HepG2 (cell line): ENCODE results near the gene WSCD2. TPM values are rescaled to one million over a fixed set of nuclear protein-coding genes. Genes with fewer than 3 reads are reported as not detected.

Source experiments
- ATAC-seq: fragments of 200-7000 bp; cut with Tn5 transposase; 3 replicates; pipeline ENCODE4 v1.9.1; 2020; ENCODE audit warnings: mild to moderate bottlenecking, moderate library complexity
- BruUV-seq: library from RNA; stranded (reverse); fragments of 400-500 nt; replicated peaks from 2 replicates; lab custom pipeline; 2021; lab: Mats Ljungman, UMichigan
- CTCF ChIA-PET: fragments of 300-600 bp; formaldehyde crosslinking; extraction: SDS; loops from one replicate; lab custom pipeline; 2021; ENCODE audit warnings: low total read pairs, inconsistent platforms, low intra/inter-chr PET ratio; lab: Yijun Ruan, JAX
- POLR2A ChIA-PET: fragments of 350-600 bp; sonication (Branson Sonifier 250); formaldehyde crosslinking; loops from one replicate; lab custom pipeline; 2020; ENCODE audit warnings: antibody characterized with exemption, inconsistent platforms; lab: Yijun Ruan, JAX
- DNase-seq: peaks from one replicate; pipeline ENCODE4 v3.0.0-alpha.2; 2015; ENCODE audit warnings: low spot score
- FAIRE-seq: peaks from 3 replicates; lab custom pipeline; 2011; peaks lifted over from hg19 to GRCh38; lab: Jason Lieb, UNC
- H2AFZ ChIP-seq: one replicate; pipeline ENCODE4 v1.6.1; 2011; ENCODE audit warnings: low read length, inconsistent platforms
- H3K27ac ChIP-seq: fragments of 300-600 bp; 3 replicates; pipeline ENCODE4 v1.8.0; 2011; ENCODE audit warnings: mixed run types, mild to moderate bottlenecking, mixed read lengths, low read length, inconsistent platforms; ENCODE audit not compliant: insufficient read depth; ENCODE audit errors: extremely low read length
- H3K27me3 ChIP-seq, 2 experiments: fragments of 200-600 bp in 1 of 2; 2 replicates in 1 of 2; 3 replicates in 1 of 2; pipeline versions ENCODE4 v1.6.0 to v1.8.0; 2011; ENCODE audit warnings: low read length in 2 of 2, mild to moderate bottlenecking in 2 of 2, moderate library complexity in 2 of 2, inconsistent platforms in 1 of 2; ENCODE audit not compliant: insufficient read depth in 2 of 2, control insufficient read depth in 1 of 2
- H3K36me3 ChIP-seq, 2 experiments: fragments of 200-600 bp in 1 of 2; replicated peaks in 1 of 2; 2 replicates in 1 of 2; 3 replicates in 1 of 2; pipeline versions ENCODE4 v1.5.1 to v1.8.0; 2011; ENCODE audit warnings: low read length in 2 of 2, inconsistent platforms in 1 of 2; ENCODE audit not compliant: insufficient read depth in 2 of 2, control insufficient read depth in 1 of 2
- H3K4me1 ChIP-seq: 2 replicates; pipeline ENCODE4 v1.5.1; 2012; ENCODE audit warnings: low read length, inconsistent platforms; ENCODE audit not compliant: insufficient read depth
- H3K4me2 ChIP-seq: 2 replicates; pipeline ENCODE4 v1.6.0; 2011; ENCODE audit warnings: low read depth, low read length, inconsistent platforms
- H3K4me3 ChIP-seq, 3 experiments: fragments of 200-600 bp in 1 of 3; sonication (generic), shearing (Covaris generic) in 1 of 3; replicated peaks in 1 of 3; 2 replicates each; pipeline ENCODE4 v1.5.1; 2011 to 2016; ENCODE audit warnings: low read length in 3 of 3, inconsistent platforms in 2 of 3, low read depth in 2 of 3, mild to moderate bottlenecking in 2 of 3, control low read depth in 1 of 3, mixed read lengths in 1 of 3; ENCODE audit not compliant: insufficient read depth in 1 of 3
- H3K79me2 ChIP-seq: one replicate; pipeline ENCODE4 v1.6.1; 2011; ENCODE audit warnings: low read length, inconsistent platforms; ENCODE audit not compliant: insufficient read depth
- H3K9ac ChIP-seq: 2 replicates; pipeline ENCODE4 v1.6.0; 2011; ENCODE audit warnings: mild to moderate bottlenecking, low read depth, low read length, inconsistent platforms; ENCODE audit not compliant: insufficient read depth
- H3K9me3 ChIP-seq: 2 replicates; pipeline ENCODE4 v1.5.1; 2012; ENCODE audit warnings: mild to moderate bottlenecking, low read length
- H4K20me1 ChIP-seq: 2 replicates; pipeline ENCODE4 v1.6.0; 2011; ENCODE audit warnings: inconsistent platforms, mild to moderate bottlenecking, low read length, moderate library complexity; ENCODE audit not compliant: insufficient read depth
- REPIN1 ChIP-seq: sonication (generic); formaldehyde crosslinking; IDR thresholded peaks from 2 replicates; pipeline ENCODE4 v1.8.0; 2022; ENCODE audit warnings: missing genetic modification reagents, low read depth, mild to moderate bottlenecking, borderline replicate concordance
- RFXANK ChIP-seq: IDR thresholded peaks from 2 replicates; pipeline ENCODE4 v1.6.1; 2016
- STAG1 ChIP-seq: sonication (generic); formaldehyde crosslinking; IDR thresholded peaks from 2 replicates; pipeline ENCODE4 v1.4.0; 2020; ENCODE audit warnings: missing genetic modification reagents
- ZNF629 ChIP-seq: sonication (generic); formaldehyde crosslinking; conservative IDR thresholded peaks from 2 replicates; pipeline ENCODE4 v1.5.0; 2020; ENCODE audit warnings: missing genetic modification reagents
- WGBS: methylation state at CpG from one replicate; pipeline ENCODE4 v1.1.6; 2017; ENCODE audit warnings: low lambda C conversion rate; 5-methylcytosine and 5-hydroxymethylcytosine counted together
- in situ Hi-C: cut with HindIII; loops from 2 replicates; pipeline ENCODE4 v1.10.0; 2017; ENCODE audit warnings: low pct_unique_long_range_greater_than_20kb; ENCODE audit not compliant: extremely low pct_ligation_motif_present
- intact Hi-C: fragments of 100-400 bp; cut with micrococcal nuclease; formaldehyde crosslinking; loops from one replicate; pipeline ENCODE4 v1.10.0; 2022; ENCODE audit not compliant: unreplicated experiment
- polyA plus RNA-seq, 8 experiments: library from polyadenylated mRNA; depleted of rRNA in 3 of 8; stranded (reverse) in 7 of 8; unstranded in 1 of 8; fragments of >200 nt; fragmentation: Illumina TruSeq in 4 of 8; extraction: Trizol in 4 of 8; gene quantifications; 2 replicates each; pipeline versions ENCODE4 v1.2.1 to v1.2.3, GENCODE V29; 2011 to 2016; ENCODE audit warnings: low read depth in 4 of 8, missing spikeins in 1 of 8, mixed read lengths in 1 of 8; ENCODE audit not compliant: insufficient read depth in 1 of 8
- total RNA-seq, 5 experiments: library from RNA; depleted of rRNA; stranded (reverse); fragments of >200 nt; fragmentation: Illumina TruSeq; extraction: Trizol; gene quantifications; 2 replicates each; pipeline ENCODE4 v1.2.3, GENCODE V29; 2016; ENCODE audit warnings: low read depth in 1 of 5
- TF ChIP-seq, protein P1 (sequence below): sonication (generic); formaldehyde crosslinking; IDR thresholded peaks from 2 replicates; pipeline ENCODE4 v1.5.0; 2020; ENCODE audit warnings: mild to moderate bottlenecking, missing genetic modification reagents, moderate library complexity
- TF ChIP-seq, protein P2 (sequence below): sonication (generic); formaldehyde crosslinking; IDR thresholded peaks from 2 replicates; pipeline ENCODE4 v1.5.0; 2020; ENCODE audit warnings: missing genetic modification reagents

WSCD2 gene
- total and polyA plus RNA-seq, 2 of the 13 experiments (the other 11 are each of a cell fraction or from before 2014, with no cell fraction given) = not detected

DNA sequence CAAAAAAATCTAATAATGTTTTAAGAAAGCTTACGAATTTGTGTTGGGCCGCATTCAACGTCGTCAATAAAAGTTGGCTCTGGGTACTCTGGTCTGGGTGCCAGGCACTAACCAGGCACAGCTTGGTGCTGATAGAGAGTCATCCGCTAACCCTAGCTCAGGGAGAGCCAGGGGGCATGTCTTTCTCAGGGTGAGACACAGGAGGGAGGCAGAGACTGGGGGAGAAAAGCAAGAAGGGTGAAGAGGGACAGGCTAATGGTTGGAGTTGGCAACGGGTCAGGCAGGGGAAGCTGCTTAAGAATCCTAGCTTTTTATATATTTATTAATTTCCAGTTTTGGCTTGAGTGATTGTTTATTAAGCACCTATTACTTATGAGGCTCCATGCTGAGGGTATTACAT is 105.1 kb downstream of the WSCD2 start:
- peaks cover 0 to 9% of the 10 kb centered on the region in 2 experiments; a peak in 1 of 5 replicates for H3K27me3 ChIP-seq
- H3K9me3 ChIP-seq = no peaks in the 10 kb centered on the region
- FAIRE-seq (no peak), DNase-seq (no peak)
- intact Hi-C loops (no loop called here), in situ Hi-C loops (no loop called here)
- H2AFZ ChIP-seq = no peak overlapping the region
- H3K36me3 ChIP-seq = no peaks in the 10 kb centered on the region
- H3K4me1 ChIP-seq = no peaks in the 10 kb centered on the region
- WGBS = 21% methylated on average over 6 of the region's 6 CpGs
- no peak overlapping the region for H3K27ac ChIP-seq
- POLR2A ChIA-PET = no interaction called here
- H4K20me1 ChIP-seq = no peaks in the 10 kb centered on the region
- CTCF ChIA-PET = no interaction called here
- no peaks in the 10 kb centered on the region for H3K79me2 ChIP-seq
- BruUV-seq = no TSS peak
- H3K9ac ChIP-seq = no peak overlapping the region
- no peak overlapping the region for H3K4me2 ChIP-seq
- TF ChIP-seq, protein P1, sequence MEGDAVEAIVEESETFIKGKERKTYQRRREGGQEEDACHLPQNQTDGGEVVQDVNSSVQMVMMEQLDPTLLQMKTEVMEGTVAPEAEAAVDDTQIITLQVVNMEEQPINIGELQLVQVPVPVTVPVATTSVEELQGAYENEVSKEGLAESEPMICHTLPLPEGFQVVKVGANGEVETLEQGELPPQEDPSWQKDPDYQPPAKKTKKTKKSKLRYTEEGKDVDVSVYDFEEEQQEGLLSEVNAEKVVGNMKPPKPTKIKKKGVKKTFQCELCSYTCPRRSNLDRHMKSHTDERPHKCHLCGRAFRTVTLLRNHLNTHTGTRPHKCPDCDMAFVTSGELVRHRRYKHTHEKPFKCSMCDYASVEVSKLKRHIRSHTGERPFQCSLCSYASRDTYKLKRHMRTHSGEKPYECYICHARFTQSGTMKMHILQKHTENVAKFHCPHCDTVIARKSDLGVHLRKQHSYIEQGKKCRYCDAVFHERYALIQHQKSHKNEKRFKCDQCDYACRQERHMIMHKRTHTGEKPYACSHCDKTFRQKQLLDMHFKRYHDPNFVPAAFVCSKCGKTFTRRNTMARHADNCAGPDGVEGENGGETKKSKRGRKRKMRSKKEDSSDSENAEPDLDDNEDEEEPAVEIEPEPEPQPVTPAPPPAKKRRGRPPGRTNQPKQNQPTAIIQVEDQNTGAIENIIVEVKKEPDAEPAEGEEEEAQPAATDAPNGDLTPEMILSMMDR (CRISPR knock-in tag) = peak; percentile 41; the same call in 1 of the 2 replicates
- TF ChIP-seq STAG1 (CRISPR knock-in tag) (peak; percentile 26), ZNF629 (CRISPR knock-in tag) (no peak), RFXANK (CRISPR knock-in tag) (no peak), REPIN1 (CRISPR knock-in tag) (no peak)
- TF ChIP-seq, protein P2, sequence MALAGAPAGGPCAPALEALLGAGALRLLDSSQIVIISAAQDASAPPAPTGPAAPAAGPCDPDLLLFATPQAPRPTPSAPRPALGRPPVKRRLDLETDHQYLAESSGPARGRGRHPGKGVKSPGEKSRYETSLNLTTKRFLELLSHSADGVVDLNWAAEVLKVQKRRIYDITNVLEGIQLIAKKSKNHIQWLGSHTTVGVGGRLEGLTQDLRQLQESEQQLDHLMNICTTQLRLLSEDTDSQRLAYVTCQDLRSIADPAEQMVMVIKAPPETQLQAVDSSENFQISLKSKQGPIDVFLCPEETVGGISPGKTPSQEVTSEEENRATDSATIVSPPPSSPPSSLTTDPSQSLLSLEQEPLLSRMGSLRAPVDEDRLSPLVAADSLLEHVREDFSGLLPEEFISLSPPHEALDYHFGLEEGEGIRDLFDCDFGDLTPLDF (CRISPR knock-in tag) = no peak
- TF ChIP-seq, all 625 proteins: peak for 2
- ATAC-seq = no peak
- H3K4me3 ChIP-seq = no peak overlapping the region
